ENCODE measurements around the gene DOK3. TPM values are rescaled to one million over a fixed set of nuclear protein-coding genes. Genes with fewer than 3 reads are reported as not detected.
A peak's percentile ranks its signal among the peaks of the same experiment; 100 is the strongest.

Gene DOK3
- polyA plus RNA-seq, 3 donors, result 62.8 to 196 (median 98.3) TPM

- WGBS (ENCODE audit: insufficient coverage), result under 1% methylated on average over 63 of the region's 72 CpGs
- peak overlapping the region; percentile 80 to 81 for H3K4me3 Mint-ChIP-seq
- peaks cover 0 to 28% of the 10 kb centered on the region in 2 donors for H3K36me3 ChIP-seq (replicated peaks in 1 of 2; ENCODE audit: control insufficient read depth in 1 of 2, insufficient read depth in 2 of 2, low read length in 2 of 2)
- peaks cover 20 to 22% of the 10 kb centered on the region in 2 donors for H3K36me3 Mint-ChIP-seq
- no peak for TF ChIP-seq CTCF (IDR thresholded peaks at IDR 0.05)
- peaks cover 29% of the 10 kb centered on the region for H3K4me1 Mint-ChIP-seq
- peaks cover 1 to 4% (median 2%) of the 10 kb centered on the region in 3 donors for H3K27me3 Mint-ChIP-seq (ENCODE audit: low read depth in 3 of 3)
- H3K9me3 Mint-ChIP-seq, result no peaks in the 10 kb centered on the region
- H3K4me2 ChIP-seq (replicated peaks; ENCODE audit: extremely low read depth, low read length, poor library complexity, severe bottlenecking), result peak overlapping the region; percentile 96
- H3K4me1 ChIP-seq (ENCODE audit: control insufficient read depth in 1 of 2, insufficient read depth in 2 of 2, low read length in 2 of 2), result peaks cover 16 to 21% of the 10 kb centered on the region in 2 donors
- H3K9ac ChIP-seq (ENCODE audit: insufficient read depth, low read length, poor library complexity, severe bottlenecking), result peak overlapping the region; percentile 76
- no peaks in the 10 kb centered on the region for H3K9me3 ChIP-seq (replicated peaks in 1 of 2; ENCODE audit: control insufficient read depth in 1 of 2, insufficient read depth in 1 of 2, low read length in 2 of 2)
- H4K20me1 ChIP-seq (ENCODE audit: insufficient read depth, low read length), result peaks cover 45% of the 10 kb centered on the region
- H3K27me3 ChIP-seq (ENCODE audit: control insufficient read depth in 2 of 2, insufficient read depth in 2 of 2, low read length in 2 of 2), result no peaks in the 10 kb centered on the region
- peak overlapping the region; percentile 64 to 90 (median 83) for H3K4me3 ChIP-seq (replicated peaks in 1 of 3; ENCODE audit: low read depth in 2 of 3, low read length in 3 of 3)
- H3K79me2 ChIP-seq (ENCODE audit: insufficient read depth, low read length), result peaks cover 52% of the 10 kb centered on the region
- DNase-seq, result peak in 1 of 3 donors; percentile 17
- peak overlapping the region in 1 of 7 donors; percentile 43 for H3K27ac Mint-ChIP-seq
- peak overlapping the region in 1 of 2 donors; percentile 61 for H3K27ac ChIP-seq (ENCODE audit: low read depth in 1 of 2, low read length in 2 of 2)
- peak overlapping the region; percentile 83 for H2AFZ ChIP-seq (ENCODE audit: insufficient read depth, low read depth, low read length, poor library complexity, severe bottlenecking)
- intact Hi-C loops (cut with micrococcal nuclease), result loop anchor here in 1 of 2 donors (5.0 kb wide), 1 partner anchor 37 kb away; the partner anchor contains the start of gene DDX41
Measured at GRCh38 chr5:177553671-177554429, 44.2 kb upstream of the DOK3 start.

GRCh38 chr5:177552839-177553455, 43.3 kb upstream of the DOK3 start:
- 87% methylated on average over 12 of the region's 16 CpGs for WGBS (ENCODE audit: insufficient coverage)
- peak overlapping the region; percentile 76 for H3K9ac ChIP-seq (ENCODE audit: insufficient read depth, low read length, poor library complexity, severe bottlenecking)
- peak overlapping the region; percentile 96 for H3K4me2 ChIP-seq (replicated peaks; ENCODE audit: extremely low read depth, low read length, poor library complexity, severe bottlenecking)
- peak overlapping the region in 2 of 3 experiments; percentile 64 to 83 for H3K4me3 ChIP-seq (replicated peaks in 1 of 3; ENCODE audit: low read depth in 2 of 3, low read length in 3 of 3)
- no peaks in the 10 kb centered on the region for H3K9me3 ChIP-seq (replicated peaks in 1 of 2; ENCODE audit: control insufficient read depth in 1 of 2, insufficient read depth in 1 of 2, low read length in 2 of 2)
- H3K27ac ChIP-seq (ENCODE audit: low read depth in 1 of 2, low read length in 2 of 2), result no peak overlapping the region
- Mint-ChIP-seq H3K27ac (peak overlapping the region in 3 of 7 donors; percentile 18 to 74 (median 37)), H3K4me1 (peaks cover 38% of the 10 kb centered on the region), H3K4me3 (peak overlapping the region; percentile 80 to 81), H3K36me3 (peaks cover 20 to 27% of the 10 kb centered on the region in 2 donors), H3K9me3 (no peaks in the 10 kb centered on the region), H3K27me3 (ENCODE audit: low read depth in 3 of 3) (peaks cover 1 to 2% (median 1%) of the 10 kb centered on the region in 3 donors)
- peaks cover 0 to 28% of the 10 kb centered on the region in 2 donors for H3K36me3 ChIP-seq (replicated peaks in 1 of 2; ENCODE audit: control insufficient read depth in 1 of 2, insufficient read depth in 2 of 2, low read length in 2 of 2)
- peaks cover 54% of the 10 kb centered on the region for H4K20me1 ChIP-seq (ENCODE audit: insufficient read depth, low read length)
- no peaks in the 10 kb centered on the region for H3K27me3 ChIP-seq (ENCODE audit: control insufficient read depth in 2 of 2, insufficient read depth in 2 of 2, low read length in 2 of 2)
- H2AFZ ChIP-seq (ENCODE audit: insufficient read depth, low read depth, low read length, poor library complexity, severe bottlenecking), result no peak overlapping the region
- peaks cover 59% of the 10 kb centered on the region for H3K79me2 ChIP-seq (ENCODE audit: insufficient read depth, low read length)
- H3K4me1 ChIP-seq (ENCODE audit: control insufficient read depth in 1 of 2, insufficient read depth in 2 of 2, low read length in 2 of 2), result peaks cover 23 to 30% of the 10 kb centered on the region in 2 donors
- TF ChIP-seq CTCF (IDR thresholded peaks at IDR 0.05), result no peak
- intact Hi-C loops (cut with micrococcal nuclease), result loop anchor here in 1 of 2 donors (5.0 kb wide), 1 partner anchor 36 kb away; the partner anchor contains the start of gene DDX41
- no peak for DNase-seq

All from CD14-positive monocyte (primary cell).